SK-N-SH (cell line): ENCODE data around the gene PHACTR3. TPM values are rescaled to one million over a fixed set of nuclear protein-coding genes. Genes with fewer than 3 reads are reported as not detected.

Experiments used
- CTCF ChIA-PET: fragments of 300-600, 350-600 bp; formaldehyde crosslinking; extraction: SDS; loops from one replicate; lab custom pipeline; 2021; lab: Yijun Ruan, JAX
- POLR2A ChIA-PET: fragments of 350-600 bp; sonication (Branson Sonifier 250); formaldehyde crosslinking; extraction: SDS; loops from one replicate; lab custom pipeline; 2020; ENCODE audit warnings: antibody characterized with exemption, inconsistent platforms; lab: Yijun Ruan, JAX
- DNase-seq: peaks from one replicate; pipeline ENCODE4 v3.0.0; 2012
- H2AFZ ChIP-seq: fragments of 200-600 bp; sonication (generic); 2 replicates; pipeline ENCODE4 v1.8.1; 2016; ENCODE audit warnings: antibody characterized with exemption, mild to moderate bottlenecking, low read depth
- H3F3A ChIP-seq: fragments of 200-600 bp; sonication (generic); replicated peaks from 2 replicates; pipeline ENCODE3; 2016; ENCODE audit warnings: antibody characterized with exemption, mild to moderate bottlenecking; ENCODE audit not compliant: insufficient read depth
- H3K27ac ChIP-seq, 2 experiments: fragments of 200-500 bp in 1 of 2; fragments of 200-600 bp in 1 of 2; sonication (Bioruptor generic) in 1 of 2; sonication (generic), shearing (Covaris generic) in 1 of 2; 2 replicates each; pipeline versions ENCODE4 v1.5.1 to v1.6.1; 2014 to 2016; ENCODE audit warnings: low read depth in 2 of 2, inconsistent platforms in 1 of 2, low read length in 1 of 2, mild to moderate bottlenecking in 1 of 2, mixed read lengths in 1 of 2
- H3K27me3 ChIP-seq: fragments of 200-600 bp; sonication (generic), shearing (Covaris generic); 2 replicates; pipeline ENCODE4 v1.6.1; 2016; ENCODE audit warnings: mixed run types; ENCODE audit not compliant: insufficient read depth
- H3K36me3 ChIP-seq, 2 experiments: fragments of 200-500 bp in 1 of 2; fragments of 200-600 bp in 1 of 2; sonication (Bioruptor generic) in 1 of 2; sonication (generic) in 1 of 2; replicated peaks in 1 of 2; 2 replicates each; pipeline versions ENCODE3 to v1.5.1; 2014 to 2016; ENCODE audit warnings: low read length in 1 of 2, mild to moderate bottlenecking in 1 of 2; ENCODE audit not compliant: insufficient read depth in 2 of 2, control insufficient read depth in 1 of 2
- H3K4me1 ChIP-seq, 2 experiments: fragments of 200-500 bp in 1 of 2; fragments of 200-600 bp in 1 of 2; sonication (Bioruptor generic) in 1 of 2; sonication (generic), shearing (Covaris generic) in 1 of 2; 2 replicates each; pipeline versions ENCODE4 v1.5.1 to v1.6.1; 2014 to 2016; ENCODE audit warnings: low read depth in 1 of 2, low read length in 1 of 2, mixed run types in 1 of 2; ENCODE audit not compliant: insufficient read depth in 2 of 2, control insufficient read depth in 1 of 2
- H3K4me2 ChIP-seq: fragments of 200-600 bp; sonication (generic), shearing (Covaris generic); 2 replicates; pipeline ENCODE4 v1.6.1; 2017; ENCODE audit warnings: mixed run types
- H3K4me3 ChIP-seq, 2 experiments: fragments of 200-500 bp in 1 of 2; fragments of 200-600 bp in 1 of 2; sonication (Bioruptor generic) in 1 of 2; sonication (generic), shearing (Covaris generic) in 1 of 2; 2 replicates each; pipeline versions ENCODE4 v1.5.1 to v1.8.1; 2014 to 2016; ENCODE audit warnings: low read depth in 2 of 2, inconsistent platforms in 1 of 2, low read length in 1 of 2, mild to moderate bottlenecking in 1 of 2, mixed read lengths in 1 of 2, moderate library complexity in 1 of 2
- H3K79me2 ChIP-seq: fragments of 200-600 bp; sonication (generic); 2 replicates; pipeline ENCODE4 v1.8.1; 2017; ENCODE audit warnings: mild to moderate bottlenecking; ENCODE audit not compliant: insufficient read depth
- H3K9ac ChIP-seq: fragments of 200-600 bp; sonication (generic); 2 replicates; pipeline ENCODE4 v1.6.1; 2017; ENCODE audit warnings: mixed run types
- H3K9me2 ChIP-seq: fragments of 200-600 bp; sonication (generic); 2 replicates; pipeline ENCODE4 v1.6.1; 2017; ENCODE audit warnings: mixed run types
- H3K9me3 ChIP-seq: fragments of 200-600 bp; sonication (generic); 2 replicates; pipeline ENCODE4 v1.6.1; 2017; ENCODE audit warnings: mixed run types, mild to moderate bottlenecking, moderate library complexity
- H4K20me1 ChIP-seq: fragments of 200-600 bp; sonication (generic); 2 replicates; pipeline ENCODE4 v1.6.1; 2017; ENCODE audit warnings: mild to moderate bottlenecking, mixed run types; ENCODE audit not compliant: insufficient read depth
- CHD2 ChIP-seq: fragments of 150-350 bp; IDR thresholded peaks from 2 replicates; pipeline ENCODE4 v1.6.1; 2018; ENCODE audit warnings: low read length; ENCODE audit not compliant: partially characterized antibody
- ELF1 ChIP-seq: IDR thresholded peaks from 2 replicates; pipeline ENCODE4 v1.4.0; 2012
- EP300 ChIP-seq, 2 experiments: IDR thresholded peaks; 2 replicates each; pipeline versions ENCODE4 v1.4.0 to v1.6.1; 2012; ENCODE audit warnings: borderline replicate concordance in 1 of 2, low read depth in 1 of 2, low read length in 1 of 2
- FOSL2 ChIP-seq: IDR thresholded peaks from 2 replicates; pipeline ENCODE4 v1.4.0; 2012; ENCODE audit warnings: low read depth, mild to moderate bottlenecking, moderate library complexity, borderline replicate concordance
- GATA2 ChIP-seq: sonication (generic); formaldehyde crosslinking; IDR thresholded peaks from 2 replicates; pipeline ENCODE4 v1.5.0; 2020; ENCODE audit warnings: mild to moderate bottlenecking, missing genetic modification reagents
- NFIC ChIP-seq: IDR thresholded peaks from 2 replicates; pipeline ENCODE4 v1.4.0; 2012; ENCODE audit warnings: borderline replicate concordance
- POLR2AphosphoS5 ChIP-seq: IDR thresholded peaks from 2 replicates; pipeline ENCODE4 v1.6.1; 2012; ENCODE audit warnings: low read depth, low read length
- RCOR1 ChIP-seq: fragments of 150-350 bp; IDR thresholded peaks from 2 replicates; pipeline ENCODE4 v1.6.1; 2017; ENCODE audit warnings: antibody characterized with exemption, low read length
- RXRA ChIP-seq: IDR thresholded peaks from 2 replicates; pipeline ENCODE4 v1.4.0; 2012; ENCODE audit warnings: low read depth, mild to moderate bottlenecking, borderline replicate concordance
- SIN3A ChIP-seq: IDR thresholded peaks from 2 replicates; pipeline ENCODE4 v1.6.1; 2012; ENCODE audit warnings: low read depth, mild to moderate bottlenecking, low read length, moderate library complexity, borderline replicate concordance
- SMC3 ChIP-seq: IDR thresholded peaks from 2 replicates; pipeline ENCODE4 v1.6.1; 2012; ENCODE audit warnings: low read depth, low read length, improper control_type of control experiment
- TCF12 ChIP-seq: IDR thresholded peaks from 2 replicates; pipeline ENCODE4 v1.4.0; 2012
- TEAD4 ChIP-seq: IDR thresholded peaks from 2 replicates; pipeline ENCODE4 v1.4.0; 2012; ENCODE audit warnings: mild to moderate bottlenecking, borderline replicate concordance; ENCODE audit not compliant: insufficient read depth
- WGBS: methylation state at CpG from one replicate; pipeline ENCODE4 v1.1.6; 2017; ENCODE audit warnings: low lambda C conversion rate; 5-methylcytosine and 5-hydroxymethylcytosine counted together
- polyA plus RNA-seq, 3 experiments: library from polyadenylated mRNA; depleted of rRNA; stranded (reverse); fragments of >200 nt; gene quantifications; 2 replicates each; pipeline ENCODE4 v1.2.3, GENCODE V29; 2012
- TF ChIP-seq, protein P1 (sequence below): IDR thresholded peaks from 2 replicates; pipeline ENCODE4 v1.6.1; 2012; ENCODE audit warnings: mild to moderate bottlenecking, low read depth, low read length, moderate library complexity
- TF ChIP-seq, protein P2 (sequence below): IDR thresholded peaks from 2 replicates; pipeline ENCODE4 v1.4.0; 2012; ENCODE audit warnings: low read depth
- TF ChIP-seq, protein P3 (sequence below): fragments of 150-350 bp; IDR thresholded peaks from 2 replicates; pipeline ENCODE4 v1.6.1; 2016; ENCODE audit warnings: mild to moderate bottlenecking, low read depth, low read length
- TF ChIP-seq, protein P4 (sequence below): fragments of 150-350 bp; IDR thresholded peaks from 2 replicates; pipeline ENCODE4 v1.6.1; 2017; ENCODE audit warnings: antibody characterized with exemption, low read length, low read depth, borderline replicate concordance
- TF ChIP-seq, protein P5 (sequence below): IDR thresholded peaks from 2 replicates; pipeline ENCODE4 v1.4.0; 2012; ENCODE audit warnings: low read depth, borderline replicate concordance
- TF ChIP-seq, protein P6 (sequence below): IDR thresholded peaks from 2 replicates; pipeline ENCODE4 v1.4.0; 2012; ENCODE audit warnings: low read depth, borderline replicate concordance
- TF ChIP-seq, protein P7 (sequence below): IDR thresholded peaks from 2 replicates; pipeline ENCODE4; 2012

The PHACTR3 gene
- polyA plus RNA-seq, 1 of the 3 experiments (the other 2 are of a cell fraction), result 0.10 TPM

DNA sequence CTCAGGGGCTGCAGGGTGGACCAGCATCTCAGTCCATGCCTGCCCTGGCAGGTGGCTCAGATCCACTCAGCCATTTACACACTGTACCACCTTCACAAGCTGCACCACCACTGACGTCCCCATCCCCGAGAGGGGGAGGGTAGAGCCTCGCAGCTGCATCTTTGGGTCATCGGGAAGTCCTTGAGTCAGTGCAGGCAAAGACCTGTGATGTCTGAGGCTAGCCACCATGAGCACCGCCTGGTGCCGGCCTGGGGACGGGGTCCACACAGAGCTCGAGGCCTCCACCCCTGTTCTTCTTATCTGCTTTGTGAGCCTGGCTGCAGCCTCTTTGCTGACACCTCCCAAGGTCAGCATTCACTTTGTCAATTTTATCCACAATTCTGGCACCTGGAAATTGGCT, 141.4 kb downstream of the PHACTR3 start:
- H3K9me2 ChIP-seq, result no peaks in the 10 kb centered on the region
- H3K4me2 ChIP-seq, result no peak overlapping the region
- POLR2A ChIA-PET, result no interaction called here
- no peaks in the 10 kb centered on the region for H3K27me3 ChIP-seq
- CTCF ChIA-PET, result interaction anchor here (1.8 to 2.2 kb wide), 3 partner anchors 146 to 174 kb away, joined by 5 to 10 read pairs (median 5); no protein-coding TSS in a partner anchor
- no peaks in the 10 kb centered on the region for H4K20me1 ChIP-seq
- no peaks in the 10 kb centered on the region for H3K4me1 ChIP-seq
- no peaks in the 10 kb centered on the region for H3K9me3 ChIP-seq
- no peak overlapping the region for H3K9ac ChIP-seq
- no peak overlapping the region for H3K4me3 ChIP-seq
- no peaks in the 10 kb centered on the region for H3K36me3 ChIP-seq
- no peak for TF ChIP-seq EP300 (IDR thresholded peaks at IDR 0.05; ENCODE audit: borderline replicate concordance in 1 of 2, low read depth in 1 of 2, low read length in 1 of 2)
- TF ChIP-seq, protein P1, sequence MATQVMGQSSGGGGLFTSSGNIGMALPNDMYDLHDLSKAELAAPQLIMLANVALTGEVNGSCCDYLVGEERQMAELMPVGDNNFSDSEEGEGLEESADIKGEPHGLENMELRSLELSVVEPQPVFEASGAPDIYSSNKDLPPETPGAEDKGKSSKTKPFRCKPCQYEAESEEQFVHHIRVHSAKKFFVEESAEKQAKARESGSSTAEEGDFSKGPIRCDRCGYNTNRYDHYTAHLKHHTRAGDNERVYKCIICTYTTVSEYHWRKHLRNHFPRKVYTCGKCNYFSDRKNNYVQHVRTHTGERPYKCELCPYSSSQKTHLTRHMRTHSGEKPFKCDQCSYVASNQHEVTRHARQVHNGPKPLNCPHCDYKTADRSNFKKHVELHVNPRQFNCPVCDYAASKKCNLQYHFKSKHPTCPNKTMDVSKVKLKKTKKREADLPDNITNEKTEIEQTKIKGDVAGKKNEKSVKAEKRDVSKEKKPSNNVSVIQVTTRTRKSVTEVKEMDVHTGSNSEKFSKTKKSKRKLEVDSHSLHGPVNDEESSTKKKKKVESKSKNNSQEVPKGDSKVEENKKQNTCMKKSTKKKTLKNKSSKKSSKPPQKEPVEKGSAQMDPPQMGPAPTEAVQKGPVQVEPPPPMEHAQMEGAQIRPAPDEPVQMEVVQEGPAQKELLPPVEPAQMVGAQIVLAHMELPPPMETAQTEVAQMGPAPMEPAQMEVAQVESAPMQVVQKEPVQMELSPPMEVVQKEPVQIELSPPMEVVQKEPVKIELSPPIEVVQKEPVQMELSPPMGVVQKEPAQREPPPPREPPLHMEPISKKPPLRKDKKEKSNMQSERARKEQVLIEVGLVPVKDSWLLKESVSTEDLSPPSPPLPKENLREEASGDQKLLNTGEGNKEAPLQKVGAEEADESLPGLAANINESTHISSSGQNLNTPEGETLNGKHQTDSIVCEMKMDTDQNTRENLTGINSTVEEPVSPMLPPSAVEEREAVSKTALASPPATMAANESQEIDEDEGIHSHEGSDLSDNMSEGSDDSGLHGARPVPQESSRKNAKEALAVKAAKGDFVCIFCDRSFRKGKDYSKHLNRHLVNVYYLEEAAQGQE, result no peak
- TF ChIP-seq RCOR1, result no peak
- no peak for TF ChIP-seq SIN3A
- TF ChIP-seq GATA2 (CRISPR knock-in tag), result no peak
- TF ChIP-seq, protein P2, sequence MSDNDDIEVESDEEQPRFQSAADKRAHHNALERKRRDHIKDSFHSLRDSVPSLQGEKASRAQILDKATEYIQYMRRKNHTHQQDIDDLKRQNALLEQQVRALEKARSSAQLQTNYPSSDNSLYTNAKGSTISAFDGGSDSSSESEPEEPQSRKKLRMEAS, result no peak
- no peak for TF ChIP-seq POLR2AphosphoS5
- TF ChIP-seq, protein P3, sequence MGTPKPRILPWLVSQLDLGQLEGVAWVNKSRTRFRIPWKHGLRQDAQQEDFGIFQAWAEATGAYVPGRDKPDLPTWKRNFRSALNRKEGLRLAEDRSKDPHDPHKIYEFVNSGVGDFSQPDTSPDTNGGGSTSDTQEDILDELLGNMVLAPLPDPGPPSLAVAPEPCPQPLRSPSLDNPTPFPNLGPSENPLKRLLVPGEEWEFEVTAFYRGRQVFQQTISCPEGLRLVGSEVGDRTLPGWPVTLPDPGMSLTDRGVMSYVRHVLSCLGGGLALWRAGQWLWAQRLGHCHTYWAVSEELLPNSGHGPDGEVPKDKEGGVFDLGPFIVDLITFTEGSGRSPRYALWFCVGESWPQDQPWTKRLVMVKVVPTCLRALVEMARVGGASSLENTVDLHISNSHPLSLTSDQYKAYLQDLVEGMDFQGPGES, result no peak
- no peak for TF ChIP-seq NFIC
- no peak for TF ChIP-seq ELF1
- no peak for TF ChIP-seq TEAD4
- TF ChIP-seq, protein P4, sequence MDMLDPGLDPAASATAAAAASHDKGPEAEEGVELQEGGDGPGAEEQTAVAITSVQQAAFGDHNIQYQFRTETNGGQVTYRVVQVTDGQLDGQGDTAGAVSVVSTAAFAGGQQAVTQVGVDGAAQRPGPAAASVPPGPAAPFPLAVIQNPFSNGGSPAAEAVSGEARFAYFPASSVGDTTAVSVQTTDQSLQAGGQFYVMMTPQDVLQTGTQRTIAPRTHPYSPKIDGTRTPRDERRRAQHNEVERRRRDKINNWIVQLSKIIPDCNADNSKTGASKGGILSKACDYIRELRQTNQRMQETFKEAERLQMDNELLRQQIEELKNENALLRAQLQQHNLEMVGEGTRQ, result no peak
- TF ChIP-seq, protein P5, sequence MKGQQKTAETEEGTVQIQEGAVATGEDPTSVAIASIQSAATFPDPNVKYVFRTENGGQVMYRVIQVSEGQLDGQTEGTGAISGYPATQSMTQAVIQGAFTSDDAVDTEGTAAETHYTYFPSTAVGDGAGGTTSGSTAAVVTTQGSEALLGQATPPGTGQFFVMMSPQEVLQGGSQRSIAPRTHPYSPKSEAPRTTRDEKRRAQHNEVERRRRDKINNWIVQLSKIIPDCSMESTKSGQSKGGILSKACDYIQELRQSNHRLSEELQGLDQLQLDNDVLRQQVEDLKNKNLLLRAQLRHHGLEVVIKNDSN, result no peak
- no peak for TF ChIP-seq FOSL2
- TF ChIP-seq, protein P6, sequence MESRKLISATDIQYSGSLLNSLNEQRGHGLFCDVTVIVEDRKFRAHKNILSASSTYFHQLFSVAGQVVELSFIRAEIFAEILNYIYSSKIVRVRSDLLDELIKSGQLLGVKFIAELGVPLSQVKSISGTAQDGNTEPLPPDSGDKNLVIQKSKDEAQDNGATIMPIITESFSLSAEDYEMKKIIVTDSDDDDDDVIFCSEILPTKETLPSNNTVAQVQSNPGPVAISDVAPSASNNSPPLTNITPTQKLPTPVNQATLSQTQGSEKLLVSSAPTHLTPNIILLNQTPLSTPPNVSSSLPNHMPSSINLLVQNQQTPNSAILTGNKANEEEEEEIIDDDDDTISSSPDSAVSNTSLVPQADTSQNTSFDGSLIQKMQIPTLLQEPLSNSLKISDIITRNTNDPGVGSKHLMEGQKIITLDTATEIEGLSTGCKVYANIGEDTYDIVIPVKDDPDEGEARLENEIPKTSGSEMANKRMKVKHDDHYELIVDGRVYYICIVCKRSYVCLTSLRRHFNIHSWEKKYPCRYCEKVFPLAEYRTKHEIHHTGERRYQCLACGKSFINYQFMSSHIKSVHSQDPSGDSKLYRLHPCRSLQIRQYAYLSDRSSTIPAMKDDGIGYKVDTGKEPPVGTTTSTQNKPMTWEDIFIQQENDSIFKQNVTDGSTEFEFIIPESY, result no peak
- no peak for TF ChIP-seq RXRA
- no peak for TF ChIP-seq SMC3
- TF ChIP-seq, protein P7, sequence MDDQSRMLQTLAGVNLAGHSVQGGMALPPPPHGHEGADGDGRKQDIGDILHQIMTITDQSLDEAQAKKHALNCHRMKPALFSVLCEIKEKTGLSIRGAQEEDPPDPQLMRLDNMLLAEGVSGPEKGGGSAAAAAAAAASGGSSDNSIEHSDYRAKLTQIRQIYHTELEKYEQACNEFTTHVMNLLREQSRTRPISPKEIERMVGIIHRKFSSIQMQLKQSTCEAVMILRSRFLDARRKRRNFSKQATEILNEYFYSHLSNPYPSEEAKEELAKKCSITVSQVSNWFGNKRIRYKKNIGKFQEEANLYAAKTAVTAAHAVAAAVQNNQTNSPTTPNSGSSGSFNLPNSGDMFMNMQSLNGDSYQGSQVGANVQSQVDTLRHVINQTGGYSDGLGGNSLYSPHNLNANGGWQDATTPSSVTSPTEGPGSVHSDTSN, result no peak
- TF ChIP-seq TCF12, result no peak
- no peak for TF ChIP-seq CHD2
- H3F3A ChIP-seq, result no peaks in the 10 kb centered on the region
- 37% methylated on average over 8 of the region's 8 CpGs for WGBS
- H3K79me2 ChIP-seq, result no peaks in the 10 kb centered on the region
- DNase-seq, result no peak
- H3K27ac ChIP-seq, result no peak overlapping the region
- H2AFZ ChIP-seq, result no peak overlapping the region
